HG03064 (cell line): ENCODE results near the gene NCK2.
A peak's percentile ranks its signal among the peaks of the same experiment; 100 is the strongest.

ENCODE experiments used
- ATAC-seq: cut with Tn5 transposase; IDR thresholded peaks from one replicate; pipeline ENCODE4 v1.9.1; 2021; ENCODE audit warnings: low read depth; ENCODE audit not compliant: unreplicated experiment

The NCK2 gene

DNA sequence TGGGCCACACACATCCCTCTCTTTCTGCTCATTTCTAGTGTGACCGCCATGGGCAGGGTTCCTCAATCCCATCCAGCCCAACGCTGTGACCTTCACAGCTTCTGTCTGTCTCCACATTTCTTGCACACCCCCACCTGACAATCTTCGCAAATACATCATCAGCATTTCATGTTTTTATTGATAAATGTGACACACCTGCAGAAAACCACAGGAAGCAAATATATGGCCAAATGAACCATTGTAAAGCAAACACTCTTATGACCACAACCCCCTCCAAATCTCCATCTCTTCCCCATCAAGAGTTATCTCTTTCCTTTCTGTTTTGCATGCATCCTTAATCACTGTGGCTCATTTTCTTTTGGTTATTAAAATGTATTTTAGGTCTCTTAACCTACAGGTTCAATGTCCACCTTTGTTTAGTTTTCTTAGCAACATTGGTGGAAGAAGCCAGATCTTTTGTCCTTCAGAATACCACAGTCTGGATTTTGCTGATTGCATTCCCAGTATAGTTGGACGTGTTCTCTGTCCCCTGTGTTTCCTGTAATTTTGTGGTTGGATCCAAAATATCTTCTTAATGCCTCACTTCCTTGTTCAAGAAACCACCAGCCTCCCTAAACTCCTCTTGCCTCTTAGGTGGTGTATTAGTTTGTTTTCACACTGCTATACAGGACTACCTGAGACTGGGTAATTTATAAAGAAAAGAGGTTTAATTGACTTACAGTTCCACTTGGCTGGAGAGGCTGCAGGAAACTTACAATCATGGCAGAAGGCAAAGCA, 9.8 kb upstream of the NCK2 start:
- no peak for ATAC-seq

DNA sequence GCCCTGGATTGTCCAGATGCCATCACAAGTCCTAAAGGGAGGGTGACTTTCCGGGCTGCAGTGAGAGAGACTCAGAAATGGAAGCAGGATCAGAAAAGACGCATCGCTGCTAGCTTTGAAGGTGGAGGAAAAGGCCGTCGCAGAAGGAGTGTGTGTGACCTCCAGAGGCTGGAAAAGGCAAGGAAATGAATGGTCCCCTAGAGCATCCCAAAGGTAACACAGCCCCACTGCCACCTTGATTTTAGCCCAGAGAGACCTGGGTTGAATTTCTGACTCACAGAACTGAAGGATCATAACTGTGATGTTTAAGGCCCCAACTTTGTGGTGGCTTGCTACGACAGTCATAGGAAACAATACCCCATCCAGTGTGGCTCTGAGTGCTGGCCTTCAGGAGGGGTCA, 8.6 kb upstream of the NCK2 start:
- ATAC-seq = no peak

DNA sequence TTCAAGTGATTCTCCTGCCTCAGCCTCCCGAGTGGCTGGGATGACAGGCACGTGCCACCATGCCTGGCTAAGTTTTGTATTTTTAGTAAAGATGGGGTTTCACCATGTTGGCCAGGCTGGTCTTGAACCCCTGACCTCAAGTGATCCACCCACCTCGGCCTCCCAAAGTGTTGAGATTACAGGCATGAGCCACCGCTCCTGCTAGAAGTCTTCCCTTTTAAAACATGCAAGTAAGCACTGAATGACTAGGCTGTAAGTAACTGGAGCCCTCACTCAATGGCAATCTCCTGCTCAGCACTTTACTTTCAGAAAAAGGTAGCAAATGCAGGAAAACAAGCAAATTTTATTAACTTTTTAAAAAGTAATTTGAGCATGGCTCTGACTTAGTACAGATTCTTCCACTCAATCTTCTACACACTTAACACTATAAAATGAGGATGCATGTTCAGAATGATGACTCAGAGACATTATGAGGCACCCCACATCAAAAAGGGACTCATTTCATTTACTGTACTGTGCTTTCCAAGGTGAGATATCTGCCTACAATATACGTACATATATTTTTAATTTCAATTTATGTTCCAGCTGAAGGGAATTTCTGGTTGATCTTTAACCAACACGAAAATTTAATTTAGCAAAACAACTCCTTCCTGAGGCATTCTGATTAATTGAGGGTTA, 6.6 kb upstream of the NCK2 start:
- ATAC-seq = no peak

DNA sequence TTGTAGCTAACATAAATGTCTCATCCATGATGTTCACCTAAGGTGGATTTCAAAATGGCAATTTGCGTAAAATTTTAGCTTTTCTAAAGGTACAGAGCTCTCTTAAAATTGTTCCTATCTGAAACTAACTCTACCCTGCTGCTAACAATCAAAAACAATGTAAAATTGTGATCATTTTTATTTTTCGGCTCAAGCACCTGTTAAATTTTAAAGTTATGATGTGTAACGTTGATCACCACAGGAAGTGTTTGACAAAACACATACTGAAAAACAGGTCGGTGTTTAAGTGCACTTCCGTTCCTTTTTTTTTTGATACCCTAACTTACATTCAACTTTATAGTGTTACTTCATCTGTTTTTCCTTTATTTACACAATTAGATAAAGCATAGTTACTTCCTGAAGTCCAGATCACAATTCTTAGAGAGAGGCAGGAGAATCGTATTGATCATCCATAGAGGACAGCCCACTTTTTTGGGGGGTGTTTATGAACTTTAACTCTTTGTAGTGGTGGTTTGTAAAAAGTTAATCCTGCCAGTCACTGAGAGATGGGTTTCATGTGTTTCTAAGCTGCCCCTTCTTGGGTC, 6.0 kb upstream of the NCK2 start:
- no peak for ATAC-seq

DNA sequence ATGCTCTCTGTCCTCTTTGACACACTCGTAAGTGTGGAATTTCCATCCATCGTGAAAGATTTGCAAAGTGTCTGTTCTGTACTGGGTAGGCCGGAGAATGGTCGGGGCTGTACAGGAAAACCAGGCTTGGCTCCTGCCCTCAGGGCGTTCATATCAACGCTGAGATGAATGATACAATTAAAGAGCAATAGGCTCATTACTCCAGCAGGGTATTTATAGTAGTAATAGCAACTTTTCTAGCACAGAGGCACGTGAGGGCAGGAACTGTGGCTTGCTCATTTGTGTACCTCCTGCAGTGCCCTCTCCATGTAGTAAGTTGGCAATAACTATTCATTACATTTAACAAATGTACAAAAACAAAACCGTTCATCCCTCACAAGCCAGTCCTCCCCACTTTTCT, 5.3 kb upstream of the NCK2 start:
- ATAC-seq = no peak

DNA sequence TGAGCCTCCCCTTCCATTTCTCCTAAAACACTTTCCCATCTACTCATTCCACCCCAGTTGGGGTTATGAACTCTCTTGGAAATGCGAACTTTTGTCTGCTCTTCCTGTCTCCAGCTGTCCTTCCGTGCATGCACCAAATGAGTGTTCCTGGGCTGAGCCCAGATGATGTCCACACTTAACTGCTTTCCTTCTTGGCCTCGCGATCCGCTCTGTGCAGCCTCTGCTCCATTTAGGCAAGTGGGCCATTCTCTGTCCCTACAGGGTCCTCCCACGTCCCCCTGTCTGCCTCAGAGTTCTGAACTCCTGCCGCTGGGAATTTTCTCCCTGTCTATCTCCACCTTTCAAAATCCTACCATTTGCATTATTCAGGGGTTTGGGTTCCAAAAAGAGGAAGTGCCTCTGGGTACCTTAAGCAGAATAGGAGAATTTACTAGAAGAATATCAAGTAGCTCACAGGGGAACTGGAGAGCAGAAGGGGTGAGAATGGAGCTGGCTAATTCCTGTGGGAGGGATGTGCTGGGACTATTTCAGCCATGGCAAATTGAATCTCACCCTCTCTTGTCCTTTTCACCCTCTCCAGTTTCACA, 4.7 kb upstream of the NCK2 start:
- ATAC-seq = no peak

DNA sequence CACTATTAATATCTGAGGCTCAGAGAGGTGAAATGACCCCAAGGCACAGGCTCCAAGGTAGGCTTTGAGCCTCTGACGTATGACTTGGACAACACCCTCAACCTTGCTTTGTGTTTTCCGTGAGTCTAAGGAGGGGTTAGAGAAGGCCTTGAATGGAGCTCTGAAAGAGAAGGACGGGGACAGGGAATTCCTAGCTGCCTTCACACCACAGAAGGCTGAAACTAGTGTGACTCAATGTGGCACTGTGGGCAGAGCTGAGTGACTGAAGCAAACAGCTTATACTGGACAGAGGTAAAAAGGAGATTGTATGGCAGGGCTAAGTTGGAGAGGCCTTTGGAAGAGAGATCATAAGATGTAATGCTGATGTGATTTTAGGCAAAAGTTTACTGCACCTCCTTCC, 3.5 kb upstream of the NCK2 start:
- no peak for ATAC-seq

DNA sequence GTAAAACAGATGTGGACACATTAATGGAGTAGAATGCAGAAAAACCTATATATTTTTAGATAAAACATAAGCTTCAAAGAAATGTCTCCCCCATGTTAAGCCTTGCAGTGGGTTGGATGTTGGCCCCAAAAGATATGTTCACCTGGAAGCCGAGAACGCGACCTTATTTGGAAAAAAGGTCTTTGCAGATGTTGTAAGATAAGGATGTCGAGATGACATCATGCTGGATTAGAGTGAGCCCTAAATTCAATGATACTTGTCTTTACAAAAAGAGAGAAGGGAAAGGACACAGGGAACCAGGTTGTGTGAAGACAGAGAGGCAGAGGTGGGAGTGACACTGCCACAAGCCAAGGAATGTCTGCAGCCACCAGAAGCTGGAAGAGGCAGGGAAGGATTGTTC, 3.1 kb upstream of the NCK2 start:
- ATAC-seq = no peak

DNA sequence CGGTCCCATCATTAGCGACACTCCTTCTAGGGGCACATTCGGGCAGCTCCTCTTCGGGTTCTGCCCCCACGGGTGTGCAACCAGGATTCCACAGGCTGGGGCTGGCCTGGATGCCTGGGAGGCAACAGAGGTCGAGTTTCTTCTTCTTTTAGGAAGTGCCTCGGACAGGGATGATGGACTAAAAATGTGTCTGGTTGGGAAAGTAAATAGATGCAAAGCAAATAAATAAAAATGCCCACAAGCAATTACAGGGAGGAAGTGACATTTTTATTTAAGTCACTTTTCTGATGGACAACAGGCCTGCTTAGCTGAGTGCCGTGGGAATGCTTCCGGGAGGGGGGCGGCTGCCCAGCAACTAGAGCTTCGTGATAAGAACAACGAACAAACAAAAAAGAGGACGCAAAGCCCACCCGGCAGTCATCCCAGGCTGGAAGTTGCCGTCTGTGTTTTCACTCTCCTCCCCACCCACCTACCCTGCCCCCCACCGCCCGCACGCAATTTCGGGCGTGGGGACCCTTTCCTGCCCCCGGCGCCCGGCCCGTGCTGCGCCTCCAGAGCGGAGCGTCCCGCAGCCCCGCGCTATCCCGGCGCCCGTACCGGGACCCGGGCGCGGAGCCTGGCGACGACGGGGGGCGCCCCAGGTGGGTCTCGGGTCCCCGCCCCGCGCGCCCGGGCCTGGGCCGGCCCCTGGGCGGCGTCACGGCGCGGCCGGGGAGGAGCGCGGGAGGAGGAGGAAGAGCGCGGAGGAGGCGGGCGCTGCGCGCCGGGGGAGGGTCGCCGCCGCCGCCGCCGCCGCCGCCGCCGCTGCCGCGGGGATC, 412 bp upstream of the NCK2 start:
- peak; percentile 66 for ATAC-seq

DNA sequence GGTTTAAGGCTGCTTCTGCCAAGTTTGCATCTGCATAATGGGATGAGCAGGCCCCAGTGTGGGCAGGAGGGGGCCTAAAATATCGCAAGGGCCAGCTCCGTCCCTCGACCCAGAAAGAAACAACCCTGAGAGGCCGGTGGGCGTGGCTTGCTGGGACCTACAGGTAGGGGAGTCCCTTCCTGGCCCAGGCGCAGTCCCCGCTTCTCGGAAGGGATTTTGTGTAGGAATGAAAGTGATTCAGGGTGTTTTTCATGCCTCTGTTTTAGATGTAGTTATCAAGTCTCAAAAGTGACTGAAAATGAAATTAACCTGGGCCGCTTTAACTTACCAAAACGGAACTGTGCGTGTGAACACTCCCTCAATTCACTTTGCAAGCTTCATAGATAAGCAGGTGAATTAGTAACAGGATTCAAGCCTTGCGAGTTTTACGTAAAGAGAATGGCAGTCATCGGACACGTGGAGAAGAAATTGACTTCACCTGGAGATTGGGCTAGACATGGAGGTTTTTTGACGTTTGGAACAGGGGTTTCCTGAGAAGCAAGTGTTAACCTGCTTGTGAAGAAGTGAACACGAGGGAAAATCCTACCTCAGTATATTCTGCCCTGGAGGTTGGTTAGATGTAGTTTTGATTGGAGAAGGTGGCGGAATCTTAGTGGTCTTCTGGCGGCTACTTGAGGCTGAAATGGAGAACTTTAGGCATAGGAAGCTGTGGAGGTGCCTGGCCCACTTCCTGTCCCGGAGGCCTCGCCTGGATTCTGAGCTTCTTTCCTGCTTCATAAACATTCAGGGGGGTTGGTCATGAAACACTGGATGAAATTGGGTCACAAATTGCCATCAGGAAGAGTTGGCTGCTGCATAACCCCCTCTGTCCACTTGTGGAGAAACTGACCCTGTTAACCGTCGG, 1.7 kb downstream of the NCK2 start:
- ATAC-seq = peak; percentile 46

DNA sequence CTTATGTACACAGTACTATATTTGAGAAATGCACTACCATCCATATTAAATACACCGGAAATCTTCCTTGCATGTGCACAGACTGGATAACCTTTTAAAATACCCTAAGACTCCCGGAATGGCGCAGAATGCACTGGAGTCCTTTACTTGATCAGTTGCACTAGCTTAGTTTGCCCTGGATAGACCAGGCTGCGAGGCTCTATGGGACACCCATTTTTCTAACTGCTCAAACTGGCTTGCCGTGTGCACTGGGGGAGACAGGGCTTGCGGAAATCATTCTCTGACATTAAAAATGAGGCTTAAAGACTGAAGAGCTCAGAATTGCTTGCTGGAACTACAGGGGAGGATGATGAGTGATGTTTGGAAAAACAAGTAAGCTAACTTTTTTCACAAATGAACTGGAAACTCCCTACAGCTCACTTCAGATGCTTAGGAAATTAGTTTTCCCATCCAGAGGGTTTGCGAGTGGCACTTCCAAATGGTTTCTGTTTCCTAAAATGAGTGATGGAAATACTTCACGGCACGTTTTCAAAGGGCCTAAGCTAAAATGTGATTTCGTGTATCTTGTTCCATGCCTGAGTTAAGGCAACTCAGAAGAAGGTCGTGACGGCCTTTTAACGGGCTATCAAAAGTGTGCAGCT, 2.7 kb downstream of the NCK2 start:
- no peak for ATAC-seq

DNA sequence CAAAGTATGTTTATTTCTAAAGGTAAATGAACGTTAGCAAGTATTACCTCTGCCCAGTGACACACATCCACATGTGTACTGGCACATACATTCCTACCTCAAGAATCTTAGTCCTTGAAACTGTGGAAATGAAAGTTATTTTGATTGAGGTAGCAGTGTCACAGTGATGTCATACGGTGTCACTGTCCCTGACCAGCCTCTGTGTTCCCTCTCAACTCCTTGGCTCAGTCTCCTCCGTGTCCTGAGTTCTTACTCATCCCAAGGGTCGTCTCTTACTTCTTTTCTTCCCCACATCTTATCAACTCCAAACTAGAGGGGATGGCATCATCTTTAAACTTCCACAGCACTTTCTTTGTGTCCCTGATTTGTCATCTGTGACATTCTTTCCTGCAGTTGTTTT, 3.3 kb downstream of the NCK2 start:
- no peak for ATAC-seq

DNA sequence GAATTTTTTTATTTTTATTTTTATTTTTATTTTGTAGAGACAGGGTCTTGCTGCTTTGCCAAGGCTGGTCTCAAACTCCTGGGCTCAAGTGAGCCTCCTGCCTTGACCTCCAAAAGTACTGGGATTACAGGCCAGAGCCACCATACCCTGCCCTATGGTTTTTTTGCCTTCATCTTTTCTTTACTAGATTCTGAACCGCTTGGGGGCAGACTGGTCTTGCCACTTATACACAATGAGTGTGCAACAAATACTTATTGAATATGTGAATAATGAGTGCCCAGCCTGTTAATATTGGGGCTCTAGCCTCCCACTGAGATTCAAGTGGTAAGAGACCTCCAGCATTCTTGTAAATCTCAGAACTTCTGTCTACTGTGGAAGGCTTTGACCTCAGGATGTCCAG, 3.9 kb downstream of the NCK2 start:
- no peak for ATAC-seq

DNA sequence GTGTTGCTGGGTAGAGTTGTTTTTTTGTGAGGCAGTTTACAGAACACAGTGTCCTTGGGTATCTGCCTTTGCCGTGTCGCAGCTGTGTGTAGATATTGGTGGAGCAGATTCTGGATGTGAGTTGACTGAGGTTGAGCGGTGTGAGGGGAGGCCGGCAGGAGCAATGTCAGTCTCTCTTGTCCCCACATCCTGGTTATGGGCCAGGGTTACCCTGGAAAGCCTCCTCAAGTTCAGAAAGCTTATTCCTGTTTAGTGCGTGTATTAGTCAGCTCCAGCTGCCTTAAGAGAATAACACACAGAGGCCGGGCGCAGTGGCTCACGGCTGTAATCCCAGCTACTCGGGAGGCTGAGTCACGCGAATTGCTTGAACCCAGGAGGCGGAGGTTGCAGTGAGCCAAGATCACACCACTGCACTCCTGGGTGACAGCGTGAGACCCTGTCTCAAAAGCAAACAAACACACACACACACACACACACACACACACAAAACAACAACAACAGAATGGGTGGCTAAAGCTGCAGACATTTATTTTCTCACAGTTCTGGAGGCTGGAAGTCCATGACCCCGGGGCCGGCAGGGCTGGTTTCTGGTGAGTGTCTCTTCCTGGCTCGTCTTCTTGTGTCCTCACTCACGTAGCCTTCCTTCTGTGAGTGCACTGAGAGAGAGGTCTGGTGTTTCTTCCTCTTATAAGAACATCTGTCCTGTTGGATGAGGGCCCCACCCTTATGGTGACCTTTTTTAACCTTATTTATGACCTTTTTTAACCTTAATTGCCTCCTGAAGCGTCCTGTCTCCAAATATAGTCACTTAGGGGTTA, 5.1 kb downstream of the NCK2 start:
- ATAC-seq = no peak

DNA sequence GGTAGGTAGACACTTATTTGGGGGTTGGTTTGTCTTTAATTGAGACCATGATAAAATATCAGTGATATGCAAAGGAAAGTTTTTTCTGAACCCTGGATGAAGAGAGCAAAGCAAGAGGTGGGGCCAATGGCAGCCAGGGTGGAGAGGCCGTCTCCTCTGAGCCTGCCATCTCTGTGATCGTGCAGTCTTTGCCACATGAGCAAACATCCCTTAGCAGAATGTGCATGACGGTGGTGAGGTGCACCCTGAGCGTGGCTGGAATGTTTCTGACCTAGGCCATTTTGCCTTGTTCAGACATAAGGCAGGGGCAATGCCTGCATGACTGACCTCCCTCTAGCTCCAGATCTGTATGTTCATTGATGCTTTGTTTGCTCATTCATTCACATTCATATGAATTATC, 6.0 kb downstream of the NCK2 start:
- ATAC-seq = no peak

DNA sequence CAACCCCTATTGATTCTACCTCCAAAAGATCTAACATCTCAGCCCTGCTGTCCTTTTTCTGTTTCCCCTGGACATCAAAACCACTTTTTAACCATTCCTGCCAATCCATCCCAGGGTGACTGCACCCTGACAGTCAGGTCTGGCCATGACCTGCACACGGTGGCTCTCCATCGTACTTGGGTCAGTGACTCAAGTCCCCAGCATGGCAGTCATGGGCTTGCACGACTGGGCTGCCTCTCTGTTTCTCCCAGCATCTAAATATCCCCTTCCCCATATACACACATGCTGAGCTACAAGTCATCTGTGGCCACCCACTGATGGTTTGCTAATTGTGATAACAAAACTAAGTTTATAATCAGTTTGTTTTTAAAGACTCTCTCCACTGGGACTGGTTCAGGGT, 6.6 kb downstream of the NCK2 start:
- no peak for ATAC-seq

DNA sequence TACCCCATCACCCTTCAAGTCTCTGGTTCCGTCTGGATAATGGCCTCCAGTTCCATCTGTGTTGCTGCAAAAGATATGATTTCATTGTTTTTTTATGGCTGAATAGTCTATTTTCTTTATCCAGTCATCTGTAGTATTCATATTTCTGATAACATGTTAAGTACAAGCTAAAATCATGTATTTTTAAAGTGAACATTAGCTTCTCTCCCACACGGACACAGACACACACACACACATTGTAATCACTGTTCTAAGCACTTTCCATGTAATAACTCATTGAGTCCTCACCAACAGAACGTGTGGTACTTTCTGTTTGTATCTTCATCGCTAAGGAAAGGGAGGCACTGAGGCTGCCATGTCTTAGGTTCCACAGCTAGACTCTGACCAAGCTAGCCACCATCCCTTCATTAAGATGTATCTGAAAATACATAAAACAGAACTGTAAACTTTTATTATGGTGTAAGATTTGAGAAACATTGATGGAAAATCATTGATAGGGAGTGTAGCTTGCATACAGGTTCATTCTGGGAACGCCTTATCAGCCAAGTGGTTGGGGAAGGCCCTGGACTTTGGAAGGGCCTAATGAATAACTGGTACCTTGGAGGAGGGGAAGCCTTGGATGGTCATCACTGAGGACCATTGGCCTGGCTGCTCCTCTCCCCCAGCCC, 8.1 kb downstream of the NCK2 start:
- ATAC-seq = no peak

DNA sequence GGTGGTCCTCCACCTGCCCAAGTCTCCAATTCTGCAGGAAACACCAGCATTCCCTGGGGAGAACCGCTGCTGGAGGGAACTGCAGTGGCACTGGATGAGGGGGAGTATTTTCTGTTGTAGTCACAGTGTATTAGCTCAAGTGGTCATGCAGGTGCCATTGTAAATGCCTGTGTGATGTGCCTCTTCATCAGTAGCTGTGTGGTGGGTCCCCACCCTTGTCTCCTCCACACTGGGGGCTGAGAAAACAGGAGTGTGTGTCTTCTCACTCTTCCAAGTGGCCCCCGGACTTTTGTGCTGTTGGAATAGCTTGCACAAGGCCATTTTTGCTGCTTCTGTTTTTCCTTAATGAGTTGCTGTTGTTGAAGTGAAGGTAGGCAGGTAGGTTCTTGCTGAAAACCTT, 8.7 kb downstream of the NCK2 start:
- ATAC-seq = no peak
